Smooth muscle cell (in vitro differentiated cells): ENCODE data around the gene AMZ2. TPM values are rescaled to one million over a fixed set of nuclear protein-coding genes. Genes with fewer than 3 reads are reported as not detected.

ENCODE experiments used
- DNase-seq: peaks from one replicate; lab custom pipeline; 2025; ENCODE audit not compliant: unreplicated experiment; lab: John Stamatoyannopoulos, UW
- H2AFZ ChIP-seq: fragments of 200-600 bp; sonication (generic); 2 replicates; pipeline ENCODE4 v1.6.0; 2016; ENCODE audit warnings: antibody characterized with exemption, low read depth, mild to moderate bottlenecking
- H3F3A ChIP-seq: fragments of 200-600 bp; sonication (generic); 2 replicates; pipeline ENCODE4 v1.6.0; 2017; ENCODE audit warnings: antibody characterized with exemption, low read depth
- H3K27ac ChIP-seq: fragments of 200-600 bp; sonication (generic); 2 replicates; pipeline ENCODE4 v1.5.1; 2016; ENCODE audit warnings: low read depth, mild to moderate bottlenecking
- H3K27me3 ChIP-seq: fragments of 200-600 bp; sonication (generic); 2 replicates; pipeline ENCODE4 v1.6.1; 2016; ENCODE audit warnings: low read depth, mild to moderate bottlenecking
- H3K36me3 ChIP-seq: fragments of 200-600 bp; sonication (generic); 2 replicates; pipeline ENCODE4 v1.5.1; 2016; ENCODE audit warnings: low read depth
- H3K4me1 ChIP-seq: fragments of 200-600 bp; sonication (generic); 2 replicates; pipeline ENCODE4 v1.5.1; 2016; ENCODE audit warnings: low read depth
- H3K4me2 ChIP-seq: fragments of 200-600 bp; sonication (generic); 2 replicates; pipeline ENCODE4 v1.6.0; 2016; ENCODE audit warnings: mild to moderate bottlenecking
- H3K4me3 ChIP-seq: fragments of 200-600 bp; sonication (generic); 2 replicates; pipeline ENCODE4 v1.5.1; 2016; ENCODE audit warnings: mild to moderate bottlenecking
- H3K79me2 ChIP-seq: fragments of 200-600 bp; sonication (generic); 2 replicates; pipeline ENCODE4 v1.6.0; 2016; ENCODE audit warnings: low read depth, mild to moderate bottlenecking
- H3K9ac ChIP-seq: fragments of 200-600 bp; sonication (generic); 2 replicates; pipeline ENCODE4 v1.6.0; 2016; ENCODE audit warnings: low read depth
- H3K9me3 ChIP-seq: fragments of 200-600 bp; sonication (generic); replicated peaks from 2 replicates; pipeline ENCODE4 v1.5.1; 2016; ENCODE audit warnings: low read depth
- H4K20me1 ChIP-seq: fragments of 200-600 bp; sonication (generic); 2 replicates; pipeline ENCODE4 v1.6.0; 2016; ENCODE audit warnings: low read depth
- WGBS: methylation state at CpG from one replicate; pipeline ENCODE4 v1.1.7; 2016; ENCODE audit warnings: low lambda C conversion rate; 5-methylcytosine and 5-hydroxymethylcytosine counted together
- polyA plus RNA-seq: library from polyadenylated mRNA; unstranded; fragments of >200 nt; fragmentation: Nextera tagmentation; extraction: Ambion mirVana; gene quantifications from 2 replicates; pipeline ENCODE4 v1.2.1, GENCODE V29; 2016
- total RNA-seq: library from RNA; depleted of rRNA; stranded (reverse); fragments of >200 nt; gene quantifications from 2 replicates; pipeline ENCODE4 v1.2.3, GENCODE V29; 2014
- TF ChIP-seq, protein P1 (sequence below): fragments of 200-600 bp; sonication (generic); IDR thresholded peaks from 2 replicates; pipeline ENCODE4 v1.5.1; 2017; ENCODE audit warnings: borderline replicate concordance, mild to moderate bottlenecking, antibody characterized with exemption; ENCODE audit not compliant: insufficient read depth, poor library complexity, severe bottlenecking

Gene AMZ2
- total and polyA plus RNA-seq, 2 experiments from 2014 or later = 66.3 to 75.5 TPM

DNA sequence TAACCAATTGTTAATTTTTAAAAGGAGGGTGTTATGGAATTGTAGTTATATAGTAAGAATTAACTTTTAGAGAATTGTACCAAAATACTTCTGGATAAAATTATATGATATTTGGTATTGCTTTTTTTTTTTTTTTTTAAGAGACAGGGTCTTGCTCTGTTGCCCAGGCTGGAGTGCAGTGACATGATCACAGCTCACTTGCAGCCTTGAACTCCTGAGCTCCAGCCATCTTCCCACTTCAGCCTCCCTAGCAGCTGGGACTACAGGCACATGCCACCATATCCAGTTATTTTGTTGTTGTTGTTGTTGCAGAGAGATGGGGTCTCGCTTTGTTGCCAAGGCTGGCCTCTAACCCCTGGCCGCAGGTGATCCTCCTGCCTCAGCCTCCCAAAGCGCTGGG, 52.0 kb downstream of the AMZ2 start:
- no peak for DNase-seq
- H3K4me2 ChIP-seq = no peak overlapping the region
- H3F3A ChIP-seq = no peaks in the 10 kb centered on the region
- H3K79me2 ChIP-seq = no peaks in the 10 kb centered on the region
- TF ChIP-seq, protein P1, sequence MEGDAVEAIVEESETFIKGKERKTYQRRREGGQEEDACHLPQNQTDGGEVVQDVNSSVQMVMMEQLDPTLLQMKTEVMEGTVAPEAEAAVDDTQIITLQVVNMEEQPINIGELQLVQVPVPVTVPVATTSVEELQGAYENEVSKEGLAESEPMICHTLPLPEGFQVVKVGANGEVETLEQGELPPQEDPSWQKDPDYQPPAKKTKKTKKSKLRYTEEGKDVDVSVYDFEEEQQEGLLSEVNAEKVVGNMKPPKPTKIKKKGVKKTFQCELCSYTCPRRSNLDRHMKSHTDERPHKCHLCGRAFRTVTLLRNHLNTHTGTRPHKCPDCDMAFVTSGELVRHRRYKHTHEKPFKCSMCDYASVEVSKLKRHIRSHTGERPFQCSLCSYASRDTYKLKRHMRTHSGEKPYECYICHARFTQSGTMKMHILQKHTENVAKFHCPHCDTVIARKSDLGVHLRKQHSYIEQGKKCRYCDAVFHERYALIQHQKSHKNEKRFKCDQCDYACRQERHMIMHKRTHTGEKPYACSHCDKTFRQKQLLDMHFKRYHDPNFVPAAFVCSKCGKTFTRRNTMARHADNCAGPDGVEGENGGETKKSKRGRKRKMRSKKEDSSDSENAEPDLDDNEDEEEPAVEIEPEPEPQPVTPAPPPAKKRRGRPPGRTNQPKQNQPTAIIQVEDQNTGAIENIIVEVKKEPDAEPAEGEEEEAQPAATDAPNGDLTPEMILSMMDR = no peak
- no peak overlapping the region for H3K9ac ChIP-seq
- H3K4me1 ChIP-seq = peaks cover 15% of the 10 kb centered on the region
- H3K27ac ChIP-seq = no peak overlapping the region
- H4K20me1 ChIP-seq = no peaks in the 10 kb centered on the region
- WGBS = 98% methylated on average over 3 of the region's 3 CpGs
- H3K9me3 ChIP-seq = no peaks in the 10 kb centered on the region
- no peaks in the 10 kb centered on the region for H3K36me3 ChIP-seq
- no peak overlapping the region for H3K4me3 ChIP-seq
- H3K27me3 ChIP-seq = no peaks in the 10 kb centered on the region
- H2AFZ ChIP-seq = no peak overlapping the region

DNA sequence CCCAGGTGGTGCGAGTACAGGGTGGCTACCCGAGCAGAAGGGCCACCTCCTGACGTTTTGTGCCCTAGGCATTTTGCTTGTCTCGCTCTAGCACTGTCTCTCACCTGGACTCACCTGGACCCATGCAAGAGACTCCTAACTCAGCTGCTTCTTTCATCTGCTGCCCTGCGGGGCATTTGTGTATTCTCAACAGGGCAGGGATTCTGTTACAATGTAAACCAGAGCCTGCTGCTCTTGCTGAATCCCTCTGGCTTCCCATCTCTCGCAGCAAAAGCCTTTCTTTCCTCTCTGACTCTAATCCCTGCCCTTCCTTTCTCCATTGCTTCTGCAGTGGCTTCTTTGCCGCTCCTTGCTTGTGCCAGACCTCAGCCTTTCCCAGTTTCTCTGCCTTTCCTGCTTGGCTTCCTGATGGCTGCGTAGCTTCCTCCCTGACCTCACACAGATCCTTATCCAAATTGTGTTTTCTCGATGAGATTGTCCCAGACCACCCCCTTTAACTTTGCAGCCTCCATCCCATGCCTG, 53.7 kb downstream of the AMZ2 start:
- Histone ChIP-seq H3K4me1 (peaks cover 12% of the 10 kb centered on the region), H2AFZ (no peak overlapping the region), H3K9ac (no peak overlapping the region), H3F3A (no peaks in the 10 kb centered on the region), H3K27ac (no peak overlapping the region), H3K4me3 (no peak overlapping the region), H3K4me2 (no peak overlapping the region), H3K79me2 (no peaks in the 10 kb centered on the region), H3K9me3 (no peaks in the 10 kb centered on the region), H4K20me1 (no peaks in the 10 kb centered on the region), H3K27me3 (no peaks in the 10 kb centered on the region), H3K36me3 (no peaks in the 10 kb centered on the region)
- 59% methylated on average over 9 of the region's 9 CpGs for WGBS
- TF ChIP-seq, protein P1 = no peak
- no peak for DNase-seq

DNA sequence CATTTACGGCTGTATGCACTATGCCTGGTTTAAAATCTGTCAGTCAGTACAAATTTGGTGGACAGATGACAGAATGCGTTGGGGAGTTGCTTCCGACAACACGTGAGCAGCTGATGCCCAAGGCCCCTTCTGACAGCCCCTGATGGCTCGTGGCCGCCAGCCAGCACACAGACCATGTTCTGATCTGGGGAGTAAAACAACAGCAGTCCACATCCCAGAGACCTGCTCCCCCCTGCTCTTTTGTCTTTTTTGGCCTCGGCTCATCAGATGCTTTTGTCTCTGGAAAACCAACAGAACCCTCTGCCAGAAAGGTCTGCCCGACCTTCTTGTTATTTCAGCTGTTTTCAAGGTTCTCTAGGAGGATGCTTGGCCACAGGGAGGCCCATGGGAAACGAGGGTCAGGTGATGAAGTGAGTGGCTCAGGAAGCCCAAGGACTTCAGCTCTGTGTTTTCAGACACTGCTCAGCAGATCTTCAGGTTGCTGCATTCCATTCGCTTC, 54.3 kb downstream of the AMZ2 start:
- WGBS = 82% methylated on average over 10 of the region's 10 CpGs
- Histone ChIP-seq H3K4me1 (peaks cover 12% of the 10 kb centered on the region), H3K36me3 (no peaks in the 10 kb centered on the region), H3K27me3 (no peaks in the 10 kb centered on the region), H3K9me3 (no peaks in the 10 kb centered on the region), H3K4me2 (no peak overlapping the region), H3K4me3 (no peak overlapping the region), H3K9ac (no peak overlapping the region), H3K79me2 (no peaks in the 10 kb centered on the region), H2AFZ (no peak overlapping the region), H3K27ac (no peak overlapping the region), H4K20me1 (no peaks in the 10 kb centered on the region), H3F3A (no peaks in the 10 kb centered on the region)
- TF ChIP-seq, protein P1 = no peak
- DNase-seq = no peak

DNA sequence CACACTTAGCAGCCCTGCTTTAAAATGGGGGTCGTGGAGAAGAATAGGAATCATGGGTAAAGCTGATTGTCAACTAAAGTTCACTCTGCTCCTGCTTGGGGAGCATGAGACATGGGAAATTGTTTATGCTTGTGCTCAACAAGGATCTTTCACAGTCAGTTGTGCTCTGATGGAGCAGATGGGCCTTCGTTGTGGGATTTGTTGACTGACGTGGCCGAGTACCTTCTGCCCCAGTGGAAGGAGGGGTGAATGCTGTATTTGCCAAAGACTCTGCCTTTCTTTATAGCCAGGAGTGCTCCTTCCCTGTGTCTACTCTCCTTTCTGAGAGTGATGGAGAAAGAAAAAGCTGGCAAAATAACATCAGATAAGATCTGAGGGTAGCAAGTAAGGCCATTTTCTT, 54.8 kb downstream of the AMZ2 start:
- Histone ChIP-seq H3K4me1 (peaks cover 12% of the 10 kb centered on the region), H2AFZ (no peak overlapping the region), H3F3A (no peaks in the 10 kb centered on the region), H3K36me3 (no peaks in the 10 kb centered on the region), H3K4me2 (no peak overlapping the region), H3K4me3 (no peak overlapping the region), H4K20me1 (no peaks in the 10 kb centered on the region), H3K27me3 (no peaks in the 10 kb centered on the region), H3K27ac (no peak overlapping the region), H3K9ac (no peak overlapping the region), H3K79me2 (no peaks in the 10 kb centered on the region), H3K9me3 (no peaks in the 10 kb centered on the region)
- WGBS = 84% methylated on average over 4 of the region's 4 CpGs
- TF ChIP-seq, protein P1 = no peak
- DNase-seq = no peak
